Omental fat pad (tissue), 4 donors: ENCODE measurements around the gene IQCN. TPM values are rescaled to one million over a fixed set of nuclear protein-coding genes. Genes with fewer than 3 reads are reported as not detected.

ENCODE experiments used
- ATAC-seq: fragments of 150-250 bp; one replicate; pipeline ENCODE4 v1.9.1; 2016; ENCODE audit warnings: mild to moderate bottlenecking, moderate library complexity; ENCODE audit not compliant: low FRiP score
- DNase-seq: peaks from one replicate; pipeline ENCODE4 v3.0.0-alpha.2; 2019; ENCODE audit warnings: low spot score
- total RNA-seq, 4 donors: library from RNA; depleted of rRNA; stranded (reverse); fragments of >200 nt; gene quantifications; one replicate each; pipeline ENCODE4 v1.1.0, GENCODE V29; 2016
- TF ChIP-seq, protein P1 (sequence below), 3 donors: fragments of 450-650 bp; IDR thresholded peaks; one replicate each; pipeline ENCODE4 v1.5.1; 2016 to 2017; ENCODE audit warnings: antibody characterized with exemption in 3 of 3, mild to moderate bottlenecking in 3 of 3, moderate library complexity in 2 of 3

Gene IQCN
- total RNA-seq, 4 donors from 2014 or later = 1.7 to 15.9 (median 7.4) TPM

DNA sequence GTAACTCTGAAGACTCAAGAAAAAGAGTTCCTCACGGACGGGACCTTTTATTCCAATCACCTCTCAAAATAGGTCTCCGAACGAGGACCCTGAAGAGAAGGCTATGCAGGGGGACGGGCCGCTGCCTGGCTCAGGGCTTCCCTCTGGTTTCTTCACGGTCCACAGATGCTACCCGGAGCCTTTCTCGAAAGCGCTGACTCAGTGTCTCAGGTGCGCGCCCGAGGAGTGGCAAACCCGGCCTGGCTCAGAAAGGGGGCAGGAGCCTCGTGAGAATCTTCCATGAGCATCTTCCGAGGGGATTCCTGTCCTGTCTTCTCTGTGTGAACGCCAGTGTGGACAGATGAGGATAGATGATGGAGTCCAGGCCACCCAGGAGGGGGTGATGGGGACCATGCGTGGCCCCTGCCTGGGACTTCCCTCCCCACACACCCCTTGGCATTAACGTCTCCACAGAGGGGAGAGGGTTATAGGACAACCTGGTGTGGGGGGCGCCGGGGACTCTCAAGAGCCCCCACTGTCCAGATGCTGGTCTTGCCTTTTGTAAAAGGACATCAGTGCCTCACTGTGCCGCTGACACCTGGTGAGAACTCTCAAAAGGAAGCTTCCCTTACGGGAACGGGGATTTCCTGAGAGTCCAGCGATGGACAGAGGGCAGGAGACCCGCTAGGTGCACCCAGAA, 32.1 kb upstream of the IQCN start:
- TF ChIP-seq, protein P1, sequence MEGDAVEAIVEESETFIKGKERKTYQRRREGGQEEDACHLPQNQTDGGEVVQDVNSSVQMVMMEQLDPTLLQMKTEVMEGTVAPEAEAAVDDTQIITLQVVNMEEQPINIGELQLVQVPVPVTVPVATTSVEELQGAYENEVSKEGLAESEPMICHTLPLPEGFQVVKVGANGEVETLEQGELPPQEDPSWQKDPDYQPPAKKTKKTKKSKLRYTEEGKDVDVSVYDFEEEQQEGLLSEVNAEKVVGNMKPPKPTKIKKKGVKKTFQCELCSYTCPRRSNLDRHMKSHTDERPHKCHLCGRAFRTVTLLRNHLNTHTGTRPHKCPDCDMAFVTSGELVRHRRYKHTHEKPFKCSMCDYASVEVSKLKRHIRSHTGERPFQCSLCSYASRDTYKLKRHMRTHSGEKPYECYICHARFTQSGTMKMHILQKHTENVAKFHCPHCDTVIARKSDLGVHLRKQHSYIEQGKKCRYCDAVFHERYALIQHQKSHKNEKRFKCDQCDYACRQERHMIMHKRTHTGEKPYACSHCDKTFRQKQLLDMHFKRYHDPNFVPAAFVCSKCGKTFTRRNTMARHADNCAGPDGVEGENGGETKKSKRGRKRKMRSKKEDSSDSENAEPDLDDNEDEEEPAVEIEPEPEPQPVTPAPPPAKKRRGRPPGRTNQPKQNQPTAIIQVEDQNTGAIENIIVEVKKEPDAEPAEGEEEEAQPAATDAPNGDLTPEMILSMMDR (IDR thresholded peaks at IDR 0.05) = no peak
- no peak for DNase-seq
- ATAC-seq = no peak

GRCh38 chr19:18304458-18305310, 30.4 kb upstream of the IQCN start:
- ATAC-seq = peak; percentile 80
- DNase-seq = no peak
- TF ChIP-seq, protein P1 (IDR thresholded peaks at IDR 0.05) = no peak

GRCh38 chr19:18304208-18304457, 29.9 kb upstream of the IQCN start:
- no peak for DNase-seq
- TF ChIP-seq, protein P1 (IDR thresholded peaks at IDR 0.05) = no peak
- peak; percentile 0 for ATAC-seq

GRCh38 chr19:18301718-18302111, 27.5 kb upstream of the IQCN start:
- DNase-seq = no peak
- TF ChIP-seq, protein P1 (IDR thresholded peaks at IDR 0.05) = no peak
- ATAC-seq = no peak

DNA sequence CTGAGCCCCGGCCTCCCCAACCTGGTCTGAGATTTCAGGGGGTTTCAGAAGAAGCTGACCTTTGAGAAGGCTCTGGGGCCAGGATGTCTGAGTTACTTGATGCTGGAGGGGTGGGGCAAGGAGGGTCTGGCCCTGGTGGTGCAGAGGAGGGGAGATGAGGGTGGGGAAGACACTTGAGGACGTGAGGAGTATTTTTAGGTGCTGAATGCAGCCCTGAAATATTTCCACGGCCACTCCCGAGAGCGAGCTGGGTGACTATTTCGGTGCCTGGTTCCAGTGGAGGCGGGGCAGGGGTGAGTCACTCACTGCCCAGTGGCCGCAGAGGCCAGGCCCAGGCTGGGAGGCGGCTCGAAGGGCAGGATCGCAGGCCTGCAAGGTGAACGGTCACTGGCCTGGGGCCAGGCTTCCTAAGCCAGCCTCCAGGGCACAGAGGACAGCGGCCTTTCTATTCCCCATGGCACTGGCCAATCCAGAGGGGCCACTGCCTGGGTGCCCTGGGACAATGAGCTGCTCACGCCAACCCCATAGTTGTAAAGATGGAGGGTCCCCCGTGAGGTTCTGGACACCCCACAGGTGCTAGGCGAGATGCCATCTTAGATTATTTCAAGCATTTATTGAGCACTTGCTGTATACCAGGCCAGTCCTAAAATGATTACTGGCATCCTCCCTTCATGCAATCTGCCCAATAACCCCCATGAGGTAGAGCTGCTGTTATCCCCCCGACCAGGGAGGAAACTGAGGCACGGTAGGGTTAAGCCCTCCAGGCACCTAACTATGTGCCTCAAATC, 26.9 kb upstream of the IQCN start:
- peak; percentile 78 for ATAC-seq
- TF ChIP-seq, protein P1 (IDR thresholded peaks at IDR 0.05) = no peak
- DNase-seq = no peak

- DNase-seq (no peak), ATAC-seq (no peak)
- TF ChIP-seq, protein P1 (IDR thresholded peaks at IDR 0.05) = no peak
Observed at GRCh38 chr19:18299654-18300053, 25.4 kb upstream of the IQCN start.
